GM18873 (cell line): ENCODE results near the gene MUC2.

Experiments used
- ATAC-seq: cut with Tn5 transposase; IDR thresholded peaks from one replicate; pipeline ENCODE4 v1.9.1; 2021; ENCODE audit warnings: mild to moderate bottlenecking, moderate library complexity, moderate number of reproducible peaks; ENCODE audit not compliant: unreplicated experiment, low FRiP score

MUC2 gene

DNA sequence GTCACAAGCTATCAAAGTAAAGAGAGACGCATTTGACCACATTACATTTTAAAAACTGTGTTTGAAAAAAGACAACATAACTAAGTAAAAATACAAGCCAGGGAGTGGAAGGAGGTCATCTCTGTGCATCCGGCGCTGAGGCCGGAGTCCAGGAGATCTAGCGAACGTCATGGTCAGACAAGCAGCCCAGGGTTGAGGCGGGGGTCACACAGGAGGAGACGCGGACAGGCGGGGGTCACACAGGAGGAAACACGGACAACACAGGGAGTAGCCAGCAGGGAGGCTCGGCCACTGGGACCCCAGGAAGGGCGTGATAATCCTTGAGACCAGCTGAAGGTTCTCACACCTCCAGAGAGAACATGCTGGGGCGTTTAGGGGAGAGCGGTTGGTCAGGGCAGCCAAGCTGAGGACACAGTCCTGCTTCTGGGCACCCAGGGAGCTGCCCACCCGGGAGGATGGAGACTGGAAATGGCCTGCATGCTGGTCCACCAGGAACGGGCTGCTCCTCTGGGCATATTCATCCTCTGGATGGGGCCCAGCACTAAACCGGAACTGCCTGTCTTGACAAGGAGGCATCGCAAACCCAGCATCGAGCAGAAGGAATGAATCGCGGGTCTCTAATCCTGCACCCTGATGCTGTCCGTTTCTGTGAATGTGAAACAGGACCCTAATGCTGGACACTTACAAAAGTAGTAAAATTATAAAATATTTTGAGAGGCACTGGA lies 42.2 kb downstream of the MUC2 start:
- no peak for ATAC-seq

DNA sequence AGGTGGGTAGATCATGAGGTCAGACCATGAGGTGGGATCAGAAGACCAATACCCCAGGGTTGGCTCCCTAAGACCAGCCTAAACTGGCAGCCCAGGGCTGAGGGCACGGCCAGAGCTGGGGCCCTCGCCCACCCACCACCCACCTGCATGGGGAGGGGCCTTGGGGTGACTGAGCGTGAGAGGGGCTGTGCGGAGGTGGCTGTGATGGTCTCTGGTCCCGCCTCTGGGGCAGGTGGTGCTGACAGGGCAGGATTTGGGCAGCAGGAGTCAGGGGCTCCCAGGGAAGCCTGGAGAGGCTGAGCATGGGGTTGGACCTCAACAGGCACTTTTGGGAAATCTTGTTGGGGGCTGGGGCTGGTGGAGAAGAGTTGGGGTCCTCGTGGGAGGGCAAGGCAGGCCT lies 43.3 kb downstream of the MUC2 start:
- ATAC-seq = no peak

DNA sequence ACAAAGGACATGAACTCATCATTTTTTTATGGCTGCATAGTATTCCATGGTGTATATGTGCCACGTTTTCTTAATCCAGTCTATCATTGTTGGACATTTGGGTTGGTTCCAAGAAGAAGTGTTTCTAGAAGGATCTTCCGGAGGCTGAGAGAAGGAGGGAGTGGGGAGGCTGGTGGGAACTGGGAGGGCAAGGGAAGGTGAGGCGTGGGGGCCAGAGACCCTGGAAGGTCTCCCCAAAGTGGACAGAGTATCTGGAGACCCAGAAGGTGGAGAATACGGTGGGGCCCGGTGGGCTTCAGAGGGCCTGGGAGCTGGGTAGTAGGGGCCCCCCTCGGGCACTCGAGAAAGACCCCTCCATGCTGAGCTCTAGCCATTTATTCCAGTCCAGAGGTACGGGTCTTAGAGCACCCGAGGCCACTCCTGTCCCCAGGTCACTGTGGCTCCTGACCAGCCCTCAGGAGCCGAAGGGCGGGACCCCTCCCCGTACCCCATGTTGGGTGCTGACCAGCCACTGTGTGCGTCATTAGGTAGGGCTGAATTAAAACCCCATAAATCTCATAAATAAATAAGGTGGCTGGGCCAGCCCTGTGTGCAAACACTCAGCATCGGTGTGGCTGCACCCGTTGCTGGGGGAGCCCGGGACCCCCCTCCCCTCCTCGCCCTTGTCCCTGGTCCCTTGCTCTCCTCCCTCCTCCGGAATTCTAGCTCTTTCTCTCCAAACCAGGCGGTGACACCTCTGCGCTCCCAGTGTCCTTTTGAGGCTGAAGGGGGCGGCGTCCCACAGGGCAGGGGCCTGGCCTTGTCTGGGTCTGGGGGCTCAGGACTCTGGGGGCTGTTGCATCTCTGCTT lies 44.3 kb downstream of the MUC2 start:
- no peak for ATAC-seq

DNA sequence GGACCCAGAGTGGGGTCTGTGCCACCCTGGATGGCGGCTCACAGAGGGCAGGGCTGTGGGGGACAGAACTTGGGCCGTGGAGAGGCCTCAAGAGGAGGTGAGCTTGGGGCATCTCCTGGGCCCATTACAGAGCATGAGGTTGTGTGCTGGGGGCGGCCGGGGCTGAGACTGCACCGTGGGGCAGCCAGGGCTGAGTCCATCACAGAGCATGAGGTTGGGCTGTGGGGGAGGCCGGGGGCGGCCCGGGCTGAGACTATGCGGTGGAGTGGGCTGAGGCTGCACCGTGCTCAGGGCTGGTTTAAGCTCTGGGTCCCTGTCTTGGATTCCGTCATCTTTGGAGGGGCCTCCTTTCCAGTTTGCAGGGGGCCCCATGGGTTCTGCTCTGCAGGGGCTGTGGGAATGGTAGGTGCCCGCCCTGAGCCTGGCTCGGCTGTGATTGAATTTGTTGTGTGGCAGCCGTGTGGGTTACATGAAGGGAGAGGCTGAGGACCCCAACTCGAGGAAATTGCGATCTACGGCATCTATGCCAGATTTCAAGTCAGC lies 45.0 kb downstream of the MUC2 start:
- ATAC-seq = no peak

DNA sequence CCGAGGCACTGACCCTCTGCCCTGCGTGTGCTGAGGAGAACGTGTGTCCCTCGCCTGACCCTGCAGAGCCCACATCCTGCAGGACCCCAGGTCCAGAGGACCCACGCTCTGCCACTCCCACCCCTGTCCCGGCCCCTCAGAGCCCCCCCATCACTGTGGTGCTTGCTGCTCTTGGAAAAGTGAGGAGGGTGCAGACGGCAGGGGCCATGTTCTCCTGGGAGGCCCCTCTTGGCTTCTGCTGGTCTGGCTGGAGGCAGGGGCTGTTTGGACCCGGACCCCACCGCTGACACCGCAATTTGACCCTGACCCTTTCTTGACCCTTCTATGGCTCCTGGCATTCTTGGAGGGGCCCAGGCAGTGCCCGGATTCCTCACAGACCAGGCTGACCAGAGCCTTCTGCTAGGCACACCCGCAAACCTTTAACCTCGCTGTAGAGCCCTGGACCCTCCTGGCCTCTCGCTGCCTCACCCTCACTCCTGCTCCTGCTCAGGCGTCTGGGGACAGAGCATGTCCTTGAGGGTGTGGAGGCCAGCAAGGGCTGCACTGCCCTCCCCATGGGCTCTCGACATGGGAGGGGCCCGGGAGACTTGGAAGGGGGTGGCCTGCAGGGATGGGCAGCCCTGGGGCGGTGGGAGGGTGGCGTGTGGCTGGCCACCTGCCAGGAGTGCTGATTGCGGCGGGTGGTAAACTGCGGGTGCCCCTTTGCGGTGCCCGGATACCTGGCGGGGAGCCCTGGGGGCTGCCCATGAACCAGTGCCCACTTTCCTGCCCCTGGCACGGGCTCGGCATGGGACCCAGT lies 46.1 kb downstream of the MUC2 start:
- no peak for ATAC-seq

DNA sequence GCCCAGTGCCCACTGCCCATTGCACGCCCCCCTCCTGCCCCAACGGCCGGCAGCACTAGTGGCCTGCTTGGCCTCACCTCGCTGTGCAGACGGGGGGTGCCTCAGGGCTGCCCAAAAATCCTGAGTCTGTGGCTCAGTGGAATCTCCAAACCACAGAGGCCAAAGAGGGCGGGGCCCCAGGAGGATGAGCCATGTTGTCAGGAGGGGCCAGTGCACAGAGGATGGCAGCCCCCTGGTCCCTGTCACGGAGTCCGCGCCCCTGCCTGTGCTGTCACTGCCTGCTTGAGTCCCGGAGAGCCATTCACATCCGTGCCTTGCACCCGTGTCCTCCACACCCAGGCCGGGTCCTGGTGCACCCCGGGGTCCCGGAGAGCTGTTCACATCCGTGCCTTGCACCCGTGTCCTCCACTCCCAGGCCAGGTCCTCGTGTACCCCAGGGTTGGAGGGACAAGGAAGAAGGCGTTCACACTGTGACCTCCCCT lies 46.7 kb downstream of the MUC2 start:
- ATAC-seq = no peak

DNA sequence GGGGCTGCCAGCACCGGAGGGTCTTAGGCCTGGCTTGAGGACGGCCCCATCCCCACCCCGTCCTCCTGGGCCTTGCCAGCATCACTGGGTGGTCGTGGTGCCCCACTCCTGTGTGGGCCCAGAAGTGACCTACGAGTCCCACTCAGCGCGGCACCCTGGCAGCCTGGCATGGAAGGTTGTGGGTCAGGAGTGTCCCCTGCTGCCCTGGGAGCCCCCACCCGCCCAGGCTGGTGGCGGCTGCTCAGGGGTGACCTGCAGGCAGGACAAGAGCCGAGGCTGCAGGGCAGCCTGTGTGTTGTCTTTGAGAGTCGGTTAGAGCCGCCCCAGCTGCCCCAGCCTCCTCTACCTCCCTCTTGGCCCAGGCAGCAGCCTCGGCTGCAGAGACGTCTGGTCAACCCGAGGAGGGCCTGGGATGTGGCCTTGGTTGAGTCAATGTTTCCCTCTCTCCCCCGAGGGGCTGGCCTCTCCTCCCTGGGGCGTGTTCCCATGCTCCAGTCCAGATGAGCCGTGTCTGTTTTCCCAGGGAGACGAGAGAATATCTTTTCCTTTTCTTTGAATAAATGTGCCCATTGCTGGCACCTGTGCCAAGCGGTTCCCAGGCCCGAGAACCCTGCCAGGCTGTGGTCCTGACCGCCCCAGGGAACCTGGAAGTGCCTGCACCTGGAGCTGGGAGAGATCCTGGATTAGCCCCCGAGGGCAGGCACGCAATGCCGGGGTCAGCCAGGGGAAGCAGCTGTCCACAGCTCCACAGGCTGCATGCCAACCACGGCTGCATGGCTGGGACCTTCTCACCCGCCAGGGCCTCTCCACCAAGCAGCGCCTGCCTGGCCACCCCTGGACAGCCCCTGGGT lies 47.4 kb downstream of the MUC2 start:
- ATAC-seq = no peak

DNA sequence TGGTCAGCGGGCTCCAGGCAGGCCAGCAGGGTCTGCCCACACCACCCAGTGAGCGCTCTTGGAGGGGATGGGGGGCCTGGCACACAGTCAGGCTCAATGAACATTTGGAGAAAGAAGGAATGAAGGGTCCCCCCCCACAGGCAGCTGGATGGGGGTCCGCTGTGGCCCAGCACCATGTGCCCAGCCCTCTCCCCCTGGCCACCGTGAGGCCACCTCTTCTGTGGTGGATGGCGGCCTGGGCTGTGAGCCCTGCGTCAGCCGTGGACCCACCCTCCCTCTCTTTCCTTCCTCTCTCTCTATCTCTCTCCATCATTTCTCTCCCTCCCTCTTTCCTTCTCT lies 48.0 kb downstream of the MUC2 start:
- ATAC-seq = no peak

DNA sequence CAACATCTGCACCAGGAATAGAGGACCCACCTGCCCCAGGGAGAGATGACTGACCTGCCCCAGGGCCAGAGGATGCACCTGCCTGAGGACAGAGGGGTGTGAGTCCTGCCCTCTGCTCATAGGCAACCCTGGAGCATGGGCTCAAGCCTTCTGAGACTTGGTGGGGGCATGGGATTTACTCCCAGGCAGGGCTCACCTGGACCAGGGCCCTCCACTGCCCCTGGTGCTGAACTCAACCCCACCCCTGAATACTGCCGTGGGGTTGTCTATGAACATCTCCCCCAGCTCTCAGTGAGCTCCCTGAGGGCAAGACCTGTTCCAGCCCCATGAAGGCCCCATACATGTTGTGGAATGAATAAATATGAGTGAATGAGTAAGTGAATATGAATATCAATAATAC lies 49.3 kb downstream of the MUC2 start:
- ATAC-seq = no peak
